WTC11 (cell line): ENCODE measurements around the gene SRRM2. TPM values are rescaled to one million over a fixed set of nuclear protein-coding genes. Genes with fewer than 3 reads are reported as not detected.

ENCODE experiments used
- ATAC-seq: fragments of 200-7000 bp; cut with Tn5 transposase; 2 replicates; pipeline ENCODE4 v1.10.0; 2021; ENCODE audit warnings: mild to moderate bottlenecking, moderate library complexity
- CTCF ChIA-PET: fragments of 300-600 bp; sonication (Branson Sonifier 250); formaldehyde crosslinking; loops from one replicate; lab custom pipeline; 2021; ENCODE audit warnings: antibody characterized with exemption; lab: Charles Lee
- POLR2A ChIA-PET: fragments of 350-600 bp; sonication (Branson Sonifier 250); formaldehyde crosslinking; loops from one replicate; lab custom pipeline; 2021; ENCODE audit warnings: antibody characterized with exemption; lab: Charles Lee
- DNase-seq: peaks from one replicate; pipeline ENCODE4 v3.0.0; 2021; ENCODE audit warnings: low spot score
- H3K27ac Mint-ChIP-seq: 2 replicates; pipeline ENCODE4 v1.8.0; 2021; ENCODE audit warnings: mixed read lengths
- H3K27me3 Mint-ChIP-seq: 2 replicates; pipeline ENCODE4 v1.8.0; 2021; ENCODE audit warnings: low read depth, mild to moderate bottlenecking, moderate library complexity, mixed read lengths
- H3K36me3 Mint-ChIP-seq: 2 replicates; pipeline ENCODE4 v1.8.0; 2021; ENCODE audit warnings: mixed read lengths
- H3K4me1 Mint-ChIP-seq: 2 replicates; pipeline ENCODE4 v1.8.0; 2022; ENCODE audit warnings: mixed read lengths
- H3K4me3 Mint-ChIP-seq: 2 replicates; pipeline ENCODE4 v1.8.0; 2021; ENCODE audit warnings: mild to moderate bottlenecking, moderate library complexity, mixed read lengths
- H3K9me3 Mint-ChIP-seq: 2 replicates; pipeline ENCODE4 v1.8.0; 2021; ENCODE audit warnings: mixed read lengths
- CREM ChIP-seq: sonication (generic); formaldehyde crosslinking; IDR thresholded peaks from 2 replicates; pipeline ENCODE4 v1.8.1; 2022; ENCODE audit warnings: mild to moderate bottlenecking, missing genetic modification reagents, moderate library complexity
- ETV6 ChIP-seq: sonication (generic); formaldehyde crosslinking; IDR thresholded peaks from 2 replicates; pipeline ENCODE4 v1.8.1; 2022; ENCODE audit warnings: mild to moderate bottlenecking, missing genetic modification reagents
- FOXP1 ChIP-seq: sonication (generic); formaldehyde crosslinking; IDR thresholded peaks from 2 replicates; pipeline ENCODE4 v1.8.0; 2022; ENCODE audit warnings: missing genetic modification reagents, mild to moderate bottlenecking, moderate library complexity, borderline replicate concordance
- GTF2I ChIP-seq: fragments of 250-450 bp; sonication (Bioruptor Pico); conservative IDR thresholded peaks from 2 replicates; pipeline ENCODE4 v1.4.0; 2021; ENCODE audit warnings: mild to moderate bottlenecking
- IRF2 ChIP-seq: sonication (generic); formaldehyde crosslinking; IDR thresholded peaks from 2 replicates; pipeline ENCODE4 v1.8.0; 2022; ENCODE audit warnings: low read depth, missing genetic modification reagents, borderline replicate concordance
- JUN ChIP-seq: sonication (generic); formaldehyde crosslinking; IDR thresholded peaks from 2 replicates; pipeline ENCODE4 v1.8.0; 2023; ENCODE audit warnings: mild to moderate bottlenecking, missing genetic modification reagents
- NFE2L1 ChIP-seq: sonication (generic); formaldehyde crosslinking; IDR thresholded peaks from 2 replicates; pipeline ENCODE4 v1.8.1; 2023; ENCODE audit warnings: missing genetic modification reagents
- NR2C2 ChIP-seq: sonication (generic); formaldehyde crosslinking; IDR thresholded peaks from 2 replicates; pipeline ENCODE4 v1.8.0; 2022; ENCODE audit warnings: mild to moderate bottlenecking, missing genetic modification reagents
- PRRX2 ChIP-seq: fragments of 250-450 bp; sonication (Bioruptor Pico); IDR thresholded peaks from 2 replicates; pipeline ENCODE4 v1.8.0; 2021; ENCODE audit warnings: mild to moderate bottlenecking
- RELA ChIP-seq: sonication (generic); formaldehyde crosslinking; IDR thresholded peaks from 2 replicates; pipeline ENCODE4 v1.8.1; 2022; ENCODE audit warnings: missing genetic modification reagents, mild to moderate bottlenecking, borderline replicate concordance
- SP1 ChIP-seq: sonication (generic); formaldehyde crosslinking; conservative IDR thresholded peaks from 2 replicates; pipeline ENCODE4 v1.8.1; 2022; ENCODE audit warnings: missing genetic modification reagents
- ZBTB21 ChIP-seq: sonication (generic); formaldehyde crosslinking; IDR thresholded peaks from 2 replicates; pipeline ENCODE4 v1.8.1; 2023; ENCODE audit warnings: mild to moderate bottlenecking, missing genetic modification reagents, borderline replicate concordance
- ZNF121 ChIP-seq: sonication (generic); formaldehyde crosslinking; IDR thresholded peaks from 2 replicates; pipeline ENCODE4 v1.8.0; 2023; ENCODE audit warnings: missing genetic modification reagents
- ZNF219 ChIP-seq: sonication (generic); formaldehyde crosslinking; IDR thresholded peaks from 2 replicates; pipeline ENCODE4 v1.8.0; 2023; ENCODE audit warnings: missing genetic modification reagents, mild to moderate bottlenecking, borderline replicate concordance
- ZNF232 ChIP-seq: sonication (generic); formaldehyde crosslinking; IDR thresholded peaks from 2 replicates; pipeline ENCODE4 v1.8.0; 2022; ENCODE audit warnings: mild to moderate bottlenecking, missing genetic modification reagents
- ZNF263 ChIP-seq: sonication (generic); formaldehyde crosslinking; IDR thresholded peaks from 2 replicates; pipeline ENCODE4 v1.8.1; 2022; ENCODE audit warnings: low read depth, mild to moderate bottlenecking, moderate library complexity, missing genetic modification reagents
- total RNA-seq: library from RNA; stranded (reverse); gene quantifications from 3 replicates; pipeline ENCODE4 v1.2.3, GENCODE V29; 2021
- TF ChIP-seq, protein P1 (sequence below): sonication (generic); formaldehyde crosslinking; IDR thresholded peaks from 2 replicates; pipeline ENCODE4 v1.8.1; 2023; ENCODE audit warnings: mild to moderate bottlenecking, moderate library complexity, missing genetic modification reagents
- TF ChIP-seq, protein P2 (sequence below): sonication (generic); formaldehyde crosslinking; IDR thresholded peaks from 2 replicates; pipeline ENCODE4 v1.8.0; 2022; ENCODE audit warnings: mild to moderate bottlenecking, missing genetic modification reagents
- TF ChIP-seq, protein P3 (sequence below): sonication (generic); formaldehyde crosslinking; IDR thresholded peaks from 2 replicates; pipeline ENCODE4 v1.8.1; 2022; ENCODE audit warnings: low read depth, mild to moderate bottlenecking, moderate library complexity, missing genetic modification reagents, borderline replicate concordance
- TF ChIP-seq, protein P4 (sequence below): fragments of 200-600 bp; IDR thresholded peaks from 2 replicates; pipeline ENCODE4 v1.8.0; 2022; ENCODE audit warnings: antibody characterized with exemption
- TF ChIP-seq, protein P5 (sequence below): sonication (generic); formaldehyde crosslinking; IDR thresholded peaks from 2 replicates; pipeline ENCODE4 v1.8.1; 2022; ENCODE audit warnings: mild to moderate bottlenecking, moderate library complexity, missing genetic modification reagents
- TF ChIP-seq, protein P6 (sequence below): sonication (generic); formaldehyde crosslinking; IDR thresholded peaks from 2 replicates; pipeline ENCODE4 v1.8.1; 2023; ENCODE audit warnings: mild to moderate bottlenecking, missing genetic modification reagents, moderate library complexity
- TF ChIP-seq, protein P7 (sequence below): sonication (generic); formaldehyde crosslinking; IDR thresholded peaks from 2 replicates; pipeline ENCODE4 v1.8.0; 2023; ENCODE audit warnings: mild to moderate bottlenecking, missing genetic modification reagents

SRRM2 gene
- total RNA-seq, 1 experiment from 2014 or later: 823 TPM

DNA sequence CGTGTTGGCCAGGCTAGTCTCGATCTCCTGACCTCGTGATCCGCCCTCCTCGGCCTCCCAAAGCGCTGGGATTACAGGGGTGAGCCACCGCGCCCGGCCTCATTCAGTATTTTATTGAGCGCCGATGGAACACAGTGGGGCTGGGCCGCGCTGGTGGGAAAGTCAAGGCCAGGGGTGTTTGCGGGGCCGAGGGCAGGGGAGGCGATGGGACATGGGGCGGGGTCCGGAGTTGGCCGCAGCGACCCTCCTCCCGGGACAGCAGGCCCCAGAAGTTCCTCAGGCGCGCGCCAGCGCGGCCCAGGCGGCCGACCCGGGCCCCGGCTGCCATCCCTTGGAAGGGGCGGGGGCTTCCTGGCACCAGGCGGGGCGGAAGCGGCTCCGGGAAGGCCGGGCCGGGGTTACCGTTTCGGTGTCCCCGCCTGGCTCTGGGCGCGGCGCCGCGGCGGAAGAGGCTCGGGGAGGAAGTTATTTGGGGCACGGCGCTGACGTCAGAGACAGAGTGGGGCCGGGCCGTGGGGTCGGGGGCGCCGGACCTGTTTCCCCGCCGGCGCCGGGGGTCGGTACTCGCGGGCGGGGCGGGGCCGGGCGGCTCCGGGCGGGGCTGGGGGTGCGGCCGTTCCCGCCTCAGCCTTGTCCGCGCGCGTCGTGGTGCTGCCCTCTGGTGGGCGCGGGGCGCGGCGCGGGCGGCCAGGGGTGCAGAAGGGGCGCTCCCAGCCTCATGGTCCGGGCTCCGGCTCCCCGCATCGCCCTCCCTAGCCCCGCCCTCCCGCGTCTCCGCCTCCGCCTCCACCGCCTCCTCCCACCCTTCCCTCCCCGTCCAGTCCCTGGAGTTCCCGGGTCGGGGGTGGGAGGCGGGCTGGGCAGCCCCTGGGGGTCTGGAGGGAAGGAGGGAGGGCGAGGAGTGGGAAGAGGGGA, 31.5 kb upstream of the SRRM2 start:
- POLR2A ChIA-PET: no interaction called here
- Mint-ChIP-seq H3K27me3 (no peaks in the 10 kb centered on the region; the same call in 1 of the 2 replicates), H3K27ac (peak overlapping the region; percentile 74; the same call in 1 of the 2 replicates), H3K4me1 (peaks cover 3% of the 10 kb centered on the region; the same call in 1 of the 2 replicates), H3K36me3 (no peaks in the 10 kb centered on the region), H3K4me3 (peak overlapping the region; percentile 80), H3K9me3 (no peaks in the 10 kb centered on the region)
- DNase-seq (peak; percentile 91), ATAC-seq (peak; percentile 87)
- CTCF ChIA-PET: interaction anchor here (0.7 to 1.1 kb wide), 2 partner anchors 58 to 117 kb away, joined by 3 to 4 read pairs; no protein-coding TSS in a partner anchor
- TF ChIP-seq, protein P1, sequence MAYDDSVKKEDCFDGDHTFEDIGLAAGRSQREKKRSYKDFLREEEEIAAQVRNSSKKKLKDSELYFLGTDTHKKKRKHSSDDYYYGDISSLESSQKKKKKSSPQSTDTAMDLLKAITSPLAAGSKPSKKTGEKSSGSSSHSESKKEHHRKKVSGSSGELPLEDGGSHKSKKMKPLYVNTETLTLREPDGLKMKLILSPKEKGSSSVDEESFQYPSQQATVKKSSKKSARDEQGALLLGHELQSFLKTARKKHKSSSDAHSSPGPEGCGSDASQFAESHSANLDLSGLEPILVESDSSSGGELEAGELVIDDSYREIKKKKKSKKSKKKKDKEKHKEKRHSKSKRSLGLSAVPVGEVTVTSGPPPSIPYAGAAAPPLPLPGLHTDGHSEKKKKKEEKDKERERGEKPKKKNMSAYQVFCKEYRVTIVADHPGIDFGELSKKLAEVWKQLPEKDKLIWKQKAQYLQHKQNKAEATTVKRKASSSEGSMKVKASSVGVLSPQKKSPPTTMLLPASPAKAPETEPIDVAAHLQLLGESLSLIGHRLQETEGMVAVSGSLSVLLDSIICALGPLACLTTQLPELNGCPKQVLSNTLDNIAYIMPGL (CRISPR knock-in tag): no peak
- TF ChIP-seq, protein P2, sequence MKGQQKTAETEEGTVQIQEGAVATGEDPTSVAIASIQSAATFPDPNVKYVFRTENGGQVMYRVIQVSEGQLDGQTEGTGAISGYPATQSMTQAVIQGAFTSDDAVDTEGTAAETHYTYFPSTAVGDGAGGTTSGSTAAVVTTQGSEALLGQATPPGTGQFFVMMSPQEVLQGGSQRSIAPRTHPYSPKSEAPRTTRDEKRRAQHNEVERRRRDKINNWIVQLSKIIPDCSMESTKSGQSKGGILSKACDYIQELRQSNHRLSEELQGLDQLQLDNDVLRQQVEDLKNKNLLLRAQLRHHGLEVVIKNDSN (CRISPR knock-in tag): no peak
- no peak for TF ChIP-seq ETV6 (CRISPR knock-in tag)
- peak; percentile 99 for TF ChIP-seq ZBTB21 (CRISPR knock-in tag)
- TF ChIP-seq JUN (CRISPR knock-in tag): no peak
- TF ChIP-seq FOXP1 (CRISPR knock-in tag): peak; percentile 67; the same call in 1 of the 2 replicates
- TF ChIP-seq, protein P3, sequence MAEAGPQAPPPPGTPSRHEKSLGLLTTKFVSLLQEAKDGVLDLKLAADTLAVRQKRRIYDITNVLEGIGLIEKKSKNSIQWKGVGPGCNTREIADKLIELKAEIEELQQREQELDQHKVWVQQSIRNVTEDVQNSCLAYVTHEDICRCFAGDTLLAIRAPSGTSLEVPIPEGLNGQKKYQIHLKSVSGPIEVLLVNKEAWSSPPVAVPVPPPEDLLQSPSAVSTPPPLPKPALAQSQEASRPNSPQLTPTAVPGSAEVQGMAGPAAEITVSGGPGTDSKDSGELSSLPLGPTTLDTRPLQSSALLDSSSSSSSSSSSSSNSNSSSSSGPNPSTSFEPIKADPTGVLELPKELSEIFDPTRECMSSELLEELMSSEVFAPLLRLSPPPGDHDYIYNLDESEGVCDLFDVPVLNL (CRISPR knock-in tag): no peak
- no peak for TF ChIP-seq ZNF232 (CRISPR knock-in tag)
- peak; percentile 85 for TF ChIP-seq CREM (CRISPR knock-in tag)
- no peak for TF ChIP-seq NFE2L1
- TF ChIP-seq, protein P4, sequence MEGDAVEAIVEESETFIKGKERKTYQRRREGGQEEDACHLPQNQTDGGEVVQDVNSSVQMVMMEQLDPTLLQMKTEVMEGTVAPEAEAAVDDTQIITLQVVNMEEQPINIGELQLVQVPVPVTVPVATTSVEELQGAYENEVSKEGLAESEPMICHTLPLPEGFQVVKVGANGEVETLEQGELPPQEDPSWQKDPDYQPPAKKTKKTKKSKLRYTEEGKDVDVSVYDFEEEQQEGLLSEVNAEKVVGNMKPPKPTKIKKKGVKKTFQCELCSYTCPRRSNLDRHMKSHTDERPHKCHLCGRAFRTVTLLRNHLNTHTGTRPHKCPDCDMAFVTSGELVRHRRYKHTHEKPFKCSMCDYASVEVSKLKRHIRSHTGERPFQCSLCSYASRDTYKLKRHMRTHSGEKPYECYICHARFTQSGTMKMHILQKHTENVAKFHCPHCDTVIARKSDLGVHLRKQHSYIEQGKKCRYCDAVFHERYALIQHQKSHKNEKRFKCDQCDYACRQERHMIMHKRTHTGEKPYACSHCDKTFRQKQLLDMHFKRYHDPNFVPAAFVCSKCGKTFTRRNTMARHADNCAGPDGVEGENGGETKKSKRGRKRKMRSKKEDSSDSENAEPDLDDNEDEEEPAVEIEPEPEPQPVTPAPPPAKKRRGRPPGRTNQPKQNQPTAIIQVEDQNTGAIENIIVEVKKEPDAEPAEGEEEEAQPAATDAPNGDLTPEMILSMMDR: peak; percentile 82
- no peak for TF ChIP-seq NR2C2 (CRISPR knock-in tag)
- no peak for TF ChIP-seq ZNF263 (CRISPR knock-in tag)
- TF ChIP-seq, protein P5, sequence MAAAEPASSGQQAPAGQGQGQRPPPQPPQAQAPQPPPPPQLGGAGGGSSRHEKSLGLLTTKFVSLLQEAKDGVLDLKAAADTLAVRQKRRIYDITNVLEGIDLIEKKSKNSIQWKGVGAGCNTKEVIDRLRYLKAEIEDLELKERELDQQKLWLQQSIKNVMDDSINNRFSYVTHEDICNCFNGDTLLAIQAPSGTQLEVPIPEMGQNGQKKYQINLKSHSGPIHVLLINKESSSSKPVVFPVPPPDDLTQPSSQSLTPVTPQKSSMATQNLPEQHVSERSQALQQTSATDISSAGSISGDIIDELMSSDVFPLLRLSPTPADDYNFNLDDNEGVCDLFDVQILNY (CRISPR knock-in tag): no peak; the same call in 1 of the 2 replicates
- no peak for TF ChIP-seq IRF2 (CRISPR knock-in tag)
- TF ChIP-seq PRRX2 (CRISPR knock-in tag): no peak
- no peak for TF ChIP-seq GTF2I (CRISPR knock-in tag)
- no peak for TF ChIP-seq ZNF121 (CRISPR knock-in tag)
- TF ChIP-seq SP1 (CRISPR knock-in tag): peak; percentile 68; the same call in 1 of the 2 replicates
- no peak for TF ChIP-seq RELA (CRISPR knock-in tag)
- TF ChIP-seq, protein P6, sequence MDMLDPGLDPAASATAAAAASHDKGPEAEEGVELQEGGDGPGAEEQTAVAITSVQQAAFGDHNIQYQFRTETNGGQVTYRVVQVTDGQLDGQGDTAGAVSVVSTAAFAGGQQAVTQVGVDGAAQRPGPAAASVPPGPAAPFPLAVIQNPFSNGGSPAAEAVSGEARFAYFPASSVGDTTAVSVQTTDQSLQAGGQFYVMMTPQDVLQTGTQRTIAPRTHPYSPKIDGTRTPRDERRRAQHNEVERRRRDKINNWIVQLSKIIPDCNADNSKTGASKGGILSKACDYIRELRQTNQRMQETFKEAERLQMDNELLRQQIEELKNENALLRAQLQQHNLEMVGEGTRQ (CRISPR knock-in tag): peak; percentile 26; the same call in 1 of the 2 replicates
- no peak for TF ChIP-seq ZNF219
- TF ChIP-seq, protein P7, sequence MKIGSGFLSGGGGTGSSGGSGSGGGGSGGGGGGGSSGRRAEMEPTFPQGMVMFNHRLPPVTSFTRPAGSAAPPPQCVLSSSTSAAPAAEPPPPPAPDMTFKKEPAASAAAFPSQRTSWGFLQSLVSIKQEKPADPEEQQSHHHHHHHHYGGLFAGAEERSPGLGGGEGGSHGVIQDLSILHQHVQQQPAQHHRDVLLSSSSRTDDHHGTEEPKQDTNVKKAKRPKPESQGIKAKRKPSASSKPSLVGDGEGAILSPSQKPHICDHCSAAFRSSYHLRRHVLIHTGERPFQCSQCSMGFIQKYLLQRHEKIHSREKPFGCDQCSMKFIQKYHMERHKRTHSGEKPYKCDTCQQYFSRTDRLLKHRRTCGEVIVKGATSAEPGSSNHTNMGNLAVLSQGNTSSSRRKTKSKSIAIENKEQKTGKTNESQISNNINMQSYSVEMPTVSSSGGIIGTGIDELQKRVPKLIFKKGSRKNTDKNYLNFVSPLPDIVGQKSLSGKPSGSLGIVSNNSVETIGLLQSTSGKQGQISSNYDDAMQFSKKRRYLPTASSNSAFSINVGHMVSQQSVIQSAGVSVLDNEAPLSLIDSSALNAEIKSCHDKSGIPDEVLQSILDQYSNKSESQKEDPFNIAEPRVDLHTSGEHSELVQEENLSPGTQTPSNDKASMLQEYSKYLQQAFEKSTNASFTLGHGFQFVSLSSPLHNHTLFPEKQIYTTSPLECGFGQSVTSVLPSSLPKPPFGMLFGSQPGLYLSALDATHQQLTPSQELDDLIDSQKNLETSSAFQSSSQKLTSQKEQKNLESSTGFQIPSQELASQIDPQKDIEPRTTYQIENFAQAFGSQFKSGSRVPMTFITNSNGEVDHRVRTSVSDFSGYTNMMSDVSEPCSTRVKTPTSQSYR (CRISPR knock-in tag): no peak
